Measurements from ENCODE around the gene OPA3.
A peak's percentile ranks its signal among the peaks of the same experiment; 100 is the strongest.

DNA sequence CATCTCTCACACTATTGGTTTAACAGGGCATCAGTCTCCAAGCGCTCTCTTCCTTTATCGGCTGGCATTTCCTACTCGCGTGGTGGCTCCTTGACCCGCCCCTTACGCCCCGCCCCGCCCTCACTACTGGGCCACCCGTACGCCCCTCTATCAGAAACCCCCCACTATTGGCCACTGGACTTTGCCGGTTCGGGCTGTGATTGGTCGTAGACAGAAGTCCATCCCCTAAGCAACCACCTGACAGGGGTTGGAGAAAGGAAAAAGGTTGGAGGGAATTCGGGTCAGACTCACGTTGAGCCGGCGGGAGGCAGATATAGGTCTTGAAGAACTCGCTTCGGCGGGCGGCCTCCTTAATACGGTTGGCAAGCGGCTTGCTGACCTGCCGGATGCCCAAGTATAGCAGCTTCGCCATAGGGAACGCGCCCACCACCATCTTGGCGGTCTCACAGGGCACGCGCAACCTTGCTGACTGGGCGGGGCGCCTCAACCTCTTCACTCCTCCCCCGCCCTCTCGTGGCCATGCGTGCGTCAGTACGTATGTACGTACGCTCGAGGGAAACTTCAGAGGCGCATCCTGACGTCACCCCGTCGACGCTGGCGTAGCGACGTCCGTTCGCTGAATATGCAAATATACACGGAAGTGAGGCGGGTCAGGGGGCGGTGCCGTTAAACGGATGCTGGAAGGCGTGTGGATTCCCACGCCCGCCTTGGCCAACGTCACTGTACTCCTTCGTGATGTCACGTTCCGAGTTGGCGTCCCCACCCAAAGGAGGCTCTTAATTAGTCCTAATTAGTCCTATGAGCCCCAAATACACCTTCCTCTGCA, at the start of gene OPA3:
- TF ChIP-seq POLR2A (IDR thresholded peaks at IDR 0.05): peak in 1 of 2 donors; percentile 73
- TF ChIP-seq, protein P1, sequence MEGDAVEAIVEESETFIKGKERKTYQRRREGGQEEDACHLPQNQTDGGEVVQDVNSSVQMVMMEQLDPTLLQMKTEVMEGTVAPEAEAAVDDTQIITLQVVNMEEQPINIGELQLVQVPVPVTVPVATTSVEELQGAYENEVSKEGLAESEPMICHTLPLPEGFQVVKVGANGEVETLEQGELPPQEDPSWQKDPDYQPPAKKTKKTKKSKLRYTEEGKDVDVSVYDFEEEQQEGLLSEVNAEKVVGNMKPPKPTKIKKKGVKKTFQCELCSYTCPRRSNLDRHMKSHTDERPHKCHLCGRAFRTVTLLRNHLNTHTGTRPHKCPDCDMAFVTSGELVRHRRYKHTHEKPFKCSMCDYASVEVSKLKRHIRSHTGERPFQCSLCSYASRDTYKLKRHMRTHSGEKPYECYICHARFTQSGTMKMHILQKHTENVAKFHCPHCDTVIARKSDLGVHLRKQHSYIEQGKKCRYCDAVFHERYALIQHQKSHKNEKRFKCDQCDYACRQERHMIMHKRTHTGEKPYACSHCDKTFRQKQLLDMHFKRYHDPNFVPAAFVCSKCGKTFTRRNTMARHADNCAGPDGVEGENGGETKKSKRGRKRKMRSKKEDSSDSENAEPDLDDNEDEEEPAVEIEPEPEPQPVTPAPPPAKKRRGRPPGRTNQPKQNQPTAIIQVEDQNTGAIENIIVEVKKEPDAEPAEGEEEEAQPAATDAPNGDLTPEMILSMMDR (IDR thresholded peaks at IDR 0.05): peak in 1 of 6 experiments; percentile 19
